HepG2 (cell line): Measurements from ENCODE around the gene GRK5. TPM values are rescaled to one million over a fixed set of nuclear protein-coding genes. Genes with fewer than 3 reads are reported as not detected.

ENCODE experiments used
- ATAC-seq: fragments of 200-7000 bp; cut with Tn5 transposase; 3 replicates; pipeline ENCODE4 v1.9.1; 2020; ENCODE audit warnings: mild to moderate bottlenecking, moderate library complexity
- BruUV-seq: library from RNA; stranded (reverse); fragments of 400-500 nt; replicated peaks from 2 replicates; lab custom pipeline; 2021; lab: Mats Ljungman, UMichigan
- CTCF ChIA-PET: fragments of 300-600 bp; formaldehyde crosslinking; extraction: SDS; loops from one replicate; lab custom pipeline; 2021; ENCODE audit warnings: low total read pairs, inconsistent platforms, low intra/inter-chr PET ratio; lab: Yijun Ruan, JAX
- POLR2A ChIA-PET: fragments of 350-600 bp; sonication (Branson Sonifier 250); formaldehyde crosslinking; loops from one replicate; lab custom pipeline; 2020; ENCODE audit warnings: antibody characterized with exemption, inconsistent platforms; lab: Yijun Ruan, JAX
- DNase-seq: peaks from one replicate; pipeline ENCODE4 v3.0.0-alpha.2; 2015; ENCODE audit warnings: low spot score
- FAIRE-seq: peaks from 3 replicates; lab custom pipeline; 2011; peaks lifted over from hg19 to GRCh38; lab: Jason Lieb, UNC
- H2AFZ ChIP-seq: one replicate; pipeline ENCODE4 v1.6.1; 2011; ENCODE audit warnings: low read length, inconsistent platforms
- H3K27ac ChIP-seq: fragments of 300-600 bp; 3 replicates; pipeline ENCODE4 v1.8.0; 2011; ENCODE audit warnings: mixed run types, mild to moderate bottlenecking, mixed read lengths, low read length, inconsistent platforms; ENCODE audit not compliant: insufficient read depth; ENCODE audit errors: extremely low read length
- H3K27me3 ChIP-seq, 2 experiments: fragments of 200-600 bp in 1 of 2; 2 replicates in 1 of 2; 3 replicates in 1 of 2; pipeline versions ENCODE4 v1.6.0 to v1.8.0; 2011; ENCODE audit warnings: low read length in 2 of 2, mild to moderate bottlenecking in 2 of 2, moderate library complexity in 2 of 2, inconsistent platforms in 1 of 2; ENCODE audit not compliant: insufficient read depth in 2 of 2, control insufficient read depth in 1 of 2
- H3K36me3 ChIP-seq, 2 experiments: fragments of 200-600 bp in 1 of 2; replicated peaks in 1 of 2; 2 replicates in 1 of 2; 3 replicates in 1 of 2; pipeline versions ENCODE4 v1.5.1 to v1.8.0; 2011; ENCODE audit warnings: low read length in 2 of 2, inconsistent platforms in 1 of 2; ENCODE audit not compliant: insufficient read depth in 2 of 2, control insufficient read depth in 1 of 2
- H3K4me1 ChIP-seq: 2 replicates; pipeline ENCODE4 v1.5.1; 2012; ENCODE audit warnings: low read length, inconsistent platforms; ENCODE audit not compliant: insufficient read depth
- H3K4me2 ChIP-seq: 2 replicates; pipeline ENCODE4 v1.6.0; 2011; ENCODE audit warnings: low read depth, low read length, inconsistent platforms
- H3K4me3 ChIP-seq, 3 experiments: fragments of 200-600 bp in 1 of 3; sonication (generic), shearing (Covaris generic) in 1 of 3; replicated peaks in 1 of 3; 2 replicates each; pipeline ENCODE4 v1.5.1; 2011 to 2016; ENCODE audit warnings: low read length in 3 of 3, inconsistent platforms in 2 of 3, low read depth in 2 of 3, mild to moderate bottlenecking in 2 of 3, control low read depth in 1 of 3, mixed read lengths in 1 of 3; ENCODE audit not compliant: insufficient read depth in 1 of 3
- H3K79me2 ChIP-seq: one replicate; pipeline ENCODE4 v1.6.1; 2011; ENCODE audit warnings: low read length, inconsistent platforms; ENCODE audit not compliant: insufficient read depth
- H3K9ac ChIP-seq: 2 replicates; pipeline ENCODE4 v1.6.0; 2011; ENCODE audit warnings: mild to moderate bottlenecking, low read depth, low read length, inconsistent platforms; ENCODE audit not compliant: insufficient read depth
- H3K9me3 ChIP-seq: 2 replicates; pipeline ENCODE4 v1.5.1; 2012; ENCODE audit warnings: mild to moderate bottlenecking, low read length
- H4K20me1 ChIP-seq: 2 replicates; pipeline ENCODE4 v1.6.0; 2011; ENCODE audit warnings: inconsistent platforms, mild to moderate bottlenecking, low read length, moderate library complexity; ENCODE audit not compliant: insufficient read depth
- HHEX ChIP-seq: IDR thresholded peaks from 2 replicates; pipeline ENCODE4 v1.6.1; 2016; ENCODE audit warnings: control low read depth
- HNF4A ChIP-seq: sonication (generic); formaldehyde crosslinking; IDR thresholded peaks from 2 replicates; pipeline ENCODE4 v1.4.0; 2020; ENCODE audit warnings: missing genetic modification reagents
- ZFP82 ChIP-seq: sonication (generic); formaldehyde crosslinking; IDR thresholded peaks from 2 replicates; pipeline ENCODE4 v1.5.1; 2020; ENCODE audit warnings: mild to moderate bottlenecking, missing genetic modification reagents, borderline replicate concordance
- ZNF17 ChIP-seq: sonication (generic); formaldehyde crosslinking; IDR thresholded peaks from 2 replicates; pipeline ENCODE4 v1.5.0; 2020; ENCODE audit warnings: mild to moderate bottlenecking, missing genetic modification reagents
- WGBS: methylation state at CpG from one replicate; pipeline ENCODE4 v1.1.6; 2017; ENCODE audit warnings: low lambda C conversion rate; 5-methylcytosine and 5-hydroxymethylcytosine counted together
- in situ Hi-C: cut with HindIII; loops from 2 replicates; pipeline ENCODE4 v1.10.0; 2017; ENCODE audit warnings: low pct_unique_long_range_greater_than_20kb; ENCODE audit not compliant: extremely low pct_ligation_motif_present
- intact Hi-C: fragments of 100-400 bp; cut with micrococcal nuclease; formaldehyde crosslinking; loops from one replicate; pipeline ENCODE4 v1.10.0; 2022; ENCODE audit not compliant: unreplicated experiment
- polyA plus RNA-seq, 8 experiments: library from polyadenylated mRNA; depleted of rRNA in 3 of 8; stranded (reverse) in 7 of 8; unstranded in 1 of 8; fragments of >200 nt; fragmentation: Illumina TruSeq in 4 of 8; extraction: Trizol in 4 of 8; gene quantifications; 2 replicates each; pipeline versions ENCODE4 v1.2.1 to v1.2.3, GENCODE V29; 2011 to 2016; ENCODE audit warnings: low read depth in 4 of 8, missing spikeins in 1 of 8, mixed read lengths in 1 of 8; ENCODE audit not compliant: insufficient read depth in 1 of 8
- total RNA-seq, 5 experiments: library from RNA; depleted of rRNA; stranded (reverse); fragments of >200 nt; fragmentation: Illumina TruSeq; extraction: Trizol; gene quantifications; 2 replicates each; pipeline ENCODE4 v1.2.3, GENCODE V29; 2016; ENCODE audit warnings: low read depth in 1 of 5
- TF ChIP-seq, protein P1 (sequence below): sonication (generic); formaldehyde crosslinking; IDR thresholded peaks from 2 replicates; pipeline ENCODE4 v1.4.0; 2020; ENCODE audit warnings: mild to moderate bottlenecking, missing genetic modification reagents
- TF ChIP-seq, protein P2 (sequence below): sonication (generic); formaldehyde crosslinking; IDR thresholded peaks from 2 replicates; pipeline ENCODE4 v1.5.0; 2020; ENCODE audit warnings: mild to moderate bottlenecking, missing genetic modification reagents, borderline replicate concordance
- TF ChIP-seq, protein P3 (sequence below): sonication (generic); formaldehyde crosslinking; IDR thresholded peaks from 2 replicates; pipeline ENCODE4 v1.4.0; 2020; ENCODE audit warnings: mild to moderate bottlenecking, low read depth, missing genetic modification reagents
- TF ChIP-seq, protein P4 (sequence below): sonication (generic); formaldehyde crosslinking; IDR thresholded peaks from 2 replicates; pipeline ENCODE4 v1.8.1; 2022; ENCODE audit warnings: low read depth, mild to moderate bottlenecking, missing genetic modification reagents
- TF ChIP-seq, protein P5 (sequence below): sonication (generic); formaldehyde crosslinking; IDR thresholded peaks from 2 replicates; pipeline ENCODE4 v1.4.0; 2020; ENCODE audit warnings: missing genetic modification reagents
- TF ChIP-seq, protein P6 (sequence below): IDR thresholded peaks from 2 replicates; pipeline ENCODE4 v1.4.0; 2020; ENCODE audit warnings: mild to moderate bottlenecking, missing genetic modification reagents

The GRK5 gene
- total and polyA plus RNA-seq, 2 of the 13 experiments (the other 11 are each of a cell fraction or from before 2014, with no cell fraction given): 10.4 to 12.6 TPM

DNA sequence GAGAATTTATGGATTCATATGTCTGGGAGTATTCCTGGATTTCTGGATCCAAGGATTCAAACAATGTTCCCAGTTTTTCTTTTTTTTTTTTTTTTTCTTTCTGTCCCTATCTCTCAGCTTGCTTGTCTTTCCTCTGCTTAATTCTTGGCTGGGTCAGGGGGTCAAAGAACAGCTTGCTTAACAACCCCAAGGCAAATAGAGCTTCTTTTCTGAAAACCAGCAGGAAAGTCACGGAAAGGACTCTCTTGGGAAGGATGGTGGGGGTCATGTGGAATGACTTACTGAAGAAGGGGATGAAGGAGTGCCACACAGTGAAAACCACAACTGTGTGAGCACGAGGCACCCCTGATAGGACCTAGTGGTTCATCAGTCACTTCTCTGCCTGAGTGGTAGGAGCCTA lies 36.1 kb downstream of the GRK5 start:
- CTCF ChIA-PET: no interaction called here
- BruUV-seq: no TSS peak
- no peak overlapping the region; a peak in 1 of 6 replicates for H3K4me3 ChIP-seq
- H3K27me3 ChIP-seq: no peaks in the 10 kb centered on the region
- H3K9ac ChIP-seq: no peak overlapping the region
- POLR2A ChIA-PET: interaction anchor here (0.7 to 1.4 kb wide), 7 partner anchors 9 to 80 kb away, joined by 3 to 6 read pairs (median 4); no protein-coding TSS in a partner anchor
- WGBS: 24% methylated on average over 2 of the region's 2 CpGs
- in situ Hi-C loops: no loop called here
- no peaks in the 10 kb centered on the region for H3K36me3 ChIP-seq
- peaks cover 11% of the 10 kb centered on the region for H3K79me2 ChIP-seq
- no peaks in the 10 kb centered on the region for H3K9me3 ChIP-seq
- intact Hi-C loops: no loop called here
- DNase-seq (no peak), ATAC-seq (no peak; the same call in 2 of the 3 replicates), FAIRE-seq (peak; percentile 80)
- H4K20me1 ChIP-seq: no peaks in the 10 kb centered on the region
- peak overlapping the region; percentile 50 for H3K4me2 ChIP-seq
- peaks cover 55% of the 10 kb centered on the region for H3K4me1 ChIP-seq
- no peak overlapping the region for H2AFZ ChIP-seq
- H3K27ac ChIP-seq: peak overlapping the region; percentile 26
- TF ChIP-seq, protein P1, sequence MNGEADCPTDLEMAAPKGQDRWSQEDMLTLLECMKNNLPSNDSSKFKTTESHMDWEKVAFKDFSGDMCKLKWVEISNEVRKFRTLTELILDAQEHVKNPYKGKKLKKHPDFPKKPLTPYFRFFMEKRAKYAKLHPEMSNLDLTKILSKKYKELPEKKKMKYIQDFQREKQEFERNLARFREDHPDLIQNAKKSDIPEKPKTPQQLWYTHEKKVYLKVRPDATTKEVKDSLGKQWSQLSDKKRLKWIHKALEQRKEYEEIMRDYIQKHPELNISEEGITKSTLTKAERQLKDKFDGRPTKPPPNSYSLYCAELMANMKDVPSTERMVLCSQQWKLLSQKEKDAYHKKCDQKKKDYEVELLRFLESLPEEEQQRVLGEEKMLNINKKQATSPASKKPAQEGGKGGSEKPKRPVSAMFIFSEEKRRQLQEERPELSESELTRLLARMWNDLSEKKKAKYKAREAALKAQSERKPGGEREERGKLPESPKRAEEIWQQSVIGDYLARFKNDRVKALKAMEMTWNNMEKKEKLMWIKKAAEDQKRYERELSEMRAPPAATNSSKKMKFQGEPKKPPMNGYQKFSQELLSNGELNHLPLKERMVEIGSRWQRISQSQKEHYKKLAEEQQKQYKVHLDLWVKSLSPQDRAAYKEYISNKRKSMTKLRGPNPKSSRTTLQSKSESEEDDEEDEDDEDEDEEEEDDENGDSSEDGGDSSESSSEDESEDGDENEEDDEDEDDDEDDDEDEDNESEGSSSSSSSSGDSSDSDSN: no peak
- TF ChIP-seq, protein P2, sequence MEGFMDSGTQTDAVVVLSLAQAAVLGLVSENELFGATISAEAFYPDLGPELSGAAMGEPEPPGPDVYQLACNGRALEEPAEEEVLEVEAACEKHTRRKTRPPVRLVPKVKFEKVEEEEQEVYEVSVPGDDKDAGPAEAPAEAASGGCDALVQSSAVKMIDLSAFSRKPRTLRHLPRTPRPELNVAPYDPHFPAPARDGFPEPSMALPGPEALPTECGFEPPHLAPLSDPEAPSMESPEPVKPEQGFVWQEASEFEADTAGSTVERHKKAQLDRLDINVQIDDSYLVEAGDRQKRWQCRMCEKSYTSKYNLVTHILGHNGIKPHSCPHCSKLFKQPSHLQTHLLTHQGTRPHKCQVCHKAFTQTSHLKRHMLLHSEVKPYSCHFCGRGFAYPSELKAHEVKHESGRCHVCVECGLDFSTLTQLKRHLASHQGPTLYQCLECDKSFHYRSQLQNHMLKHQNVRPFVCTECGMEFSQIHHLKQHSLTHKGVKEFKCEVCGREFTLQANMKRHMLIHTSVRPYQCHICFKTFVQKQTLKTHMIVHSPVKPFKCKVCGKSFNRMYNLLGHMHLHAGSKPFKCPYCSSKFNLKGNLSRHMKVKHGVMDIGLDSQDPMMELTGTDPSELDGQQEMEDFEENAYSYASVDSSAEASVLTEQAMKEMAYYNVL: peak; percentile 71; the same call in 1 of the 2 replicates
- TF ChIP-seq HHEX (CRISPR knock-in tag) (no peak), ZFP82 (no peak), HNF4A (CRISPR knock-in tag) (peak; percentile 32; the same call in 1 of the 2 replicates), ZNF17 (CRISPR knock-in tag) (no peak)
- TF ChIP-seq, protein P3, sequence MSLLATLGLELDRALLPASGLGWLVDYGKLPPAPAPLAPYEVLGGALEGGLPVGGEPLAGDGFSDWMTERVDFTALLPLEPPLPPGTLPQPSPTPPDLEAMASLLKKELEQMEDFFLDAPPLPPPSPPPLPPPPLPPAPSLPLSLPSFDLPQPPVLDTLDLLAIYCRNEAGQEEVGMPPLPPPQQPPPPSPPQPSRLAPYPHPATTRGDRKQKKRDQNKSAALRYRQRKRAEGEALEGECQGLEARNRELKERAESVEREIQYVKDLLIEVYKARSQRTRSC (CRISPR knock-in tag): no peak
- TF ChIP-seq, protein P4, sequence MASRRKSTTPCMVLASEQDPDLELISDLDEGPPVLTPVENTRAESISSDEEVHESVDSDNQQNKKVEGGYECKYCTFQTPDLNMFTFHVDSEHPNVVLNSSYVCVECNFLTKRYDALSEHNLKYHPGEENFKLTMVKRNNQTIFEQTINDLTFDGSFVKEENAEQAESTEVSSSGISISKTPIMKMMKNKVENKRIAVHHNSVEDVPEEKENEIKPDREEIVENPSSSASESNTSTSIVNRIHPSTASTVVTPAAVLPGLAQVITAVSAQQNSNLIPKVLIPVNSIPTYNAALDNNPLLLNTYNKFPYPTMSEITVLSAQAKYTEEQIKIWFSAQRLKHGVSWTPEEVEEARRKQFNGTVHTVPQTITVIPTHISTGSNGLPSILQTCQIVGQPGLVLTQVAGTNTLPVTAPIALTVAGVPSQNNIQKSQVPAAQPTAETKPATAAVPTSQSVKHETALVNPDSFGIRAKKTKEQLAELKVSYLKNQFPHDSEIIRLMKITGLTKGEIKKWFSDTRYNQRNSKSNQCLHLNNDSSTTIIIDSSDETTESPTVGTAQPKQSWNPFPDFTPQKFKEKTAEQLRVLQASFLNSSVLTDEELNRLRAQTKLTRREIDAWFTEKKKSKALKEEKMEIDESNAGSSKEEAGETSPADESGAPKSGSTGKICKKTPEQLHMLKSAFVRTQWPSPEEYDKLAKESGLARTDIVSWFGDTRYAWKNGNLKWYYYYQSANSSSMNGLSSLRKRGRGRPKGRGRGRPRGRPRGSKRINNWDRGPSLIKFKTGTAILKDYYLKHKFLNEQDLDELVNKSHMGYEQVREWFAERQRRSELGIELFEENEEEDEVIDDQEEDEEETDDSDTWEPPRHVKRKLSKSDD (CRISPR knock-in tag): no peak
- TF ChIP-seq, protein P5, sequence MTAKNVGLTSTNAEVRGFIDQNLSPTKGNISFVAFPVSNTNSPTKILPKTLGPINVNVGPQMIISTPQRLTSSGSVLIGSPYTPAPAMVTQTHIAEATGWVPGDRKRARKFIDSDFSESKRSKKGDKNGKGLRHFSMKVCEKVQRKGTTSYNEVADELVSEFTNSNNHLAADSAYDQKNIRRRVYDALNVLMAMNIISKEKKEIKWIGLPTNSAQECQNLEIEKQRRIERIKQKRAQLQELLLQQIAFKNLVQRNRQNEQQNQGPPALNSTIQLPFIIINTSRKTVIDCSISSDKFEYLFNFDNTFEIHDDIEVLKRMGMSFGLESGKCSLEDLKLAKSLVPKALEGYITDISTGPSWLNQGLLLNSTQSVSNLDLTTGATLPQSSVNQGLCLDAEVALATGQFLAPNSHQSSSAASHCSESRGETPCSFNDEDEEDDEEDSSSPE (CRISPR knock-in tag): no peak
- TF ChIP-seq, protein P6, sequence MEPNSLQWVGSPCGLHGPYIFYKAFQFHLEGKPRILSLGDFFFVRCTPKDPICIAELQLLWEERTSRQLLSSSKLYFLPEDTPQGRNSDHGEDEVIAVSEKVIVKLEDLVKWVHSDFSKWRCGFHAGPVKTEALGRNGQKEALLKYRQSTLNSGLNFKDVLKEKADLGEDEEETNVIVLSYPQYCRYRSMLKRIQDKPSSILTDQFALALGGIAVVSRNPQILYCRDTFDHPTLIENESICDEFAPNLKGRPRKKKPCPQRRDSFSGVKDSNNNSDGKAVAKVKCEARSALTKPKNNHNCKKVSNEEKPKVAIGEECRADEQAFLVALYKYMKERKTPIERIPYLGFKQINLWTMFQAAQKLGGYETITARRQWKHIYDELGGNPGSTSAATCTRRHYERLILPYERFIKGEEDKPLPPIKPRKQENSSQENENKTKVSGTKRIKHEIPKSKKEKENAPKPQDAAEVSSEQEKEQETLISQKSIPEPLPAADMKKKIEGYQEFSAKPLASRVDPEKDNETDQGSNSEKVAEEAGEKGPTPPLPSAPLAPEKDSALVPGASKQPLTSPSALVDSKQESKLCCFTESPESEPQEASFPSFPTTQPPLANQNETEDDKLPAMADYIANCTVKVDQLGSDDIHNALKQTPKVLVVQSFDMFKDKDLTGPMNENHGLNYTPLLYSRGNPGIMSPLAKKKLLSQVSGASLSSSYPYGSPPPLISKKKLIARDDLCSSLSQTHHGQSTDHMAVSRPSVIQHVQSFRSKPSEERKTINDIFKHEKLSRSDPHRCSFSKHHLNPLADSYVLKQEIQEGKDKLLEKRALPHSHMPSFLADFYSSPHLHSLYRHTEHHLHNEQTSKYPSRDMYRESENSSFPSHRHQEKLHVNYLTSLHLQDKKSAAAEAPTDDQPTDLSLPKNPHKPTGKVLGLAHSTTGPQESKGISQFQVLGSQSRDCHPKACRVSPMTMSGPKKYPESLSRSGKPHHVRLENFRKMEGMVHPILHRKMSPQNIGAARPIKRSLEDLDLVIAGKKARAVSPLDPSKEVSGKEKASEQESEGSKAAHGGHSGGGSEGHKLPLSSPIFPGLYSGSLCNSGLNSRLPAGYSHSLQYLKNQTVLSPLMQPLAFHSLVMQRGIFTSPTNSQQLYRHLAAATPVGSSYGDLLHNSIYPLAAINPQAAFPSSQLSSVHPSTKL (CRISPR knock-in tag): no peak
